ENCODE results near the gene ADGRG2. TPM values are rescaled to one million over a fixed set of nuclear protein-coding genes. Genes with fewer than 3 reads are reported as not detected.

Gene ADGRG2
- total RNA-seq, 4 donors from 2014 or later = 1.8 to 4.3 (median 3.2) TPM

DNA sequence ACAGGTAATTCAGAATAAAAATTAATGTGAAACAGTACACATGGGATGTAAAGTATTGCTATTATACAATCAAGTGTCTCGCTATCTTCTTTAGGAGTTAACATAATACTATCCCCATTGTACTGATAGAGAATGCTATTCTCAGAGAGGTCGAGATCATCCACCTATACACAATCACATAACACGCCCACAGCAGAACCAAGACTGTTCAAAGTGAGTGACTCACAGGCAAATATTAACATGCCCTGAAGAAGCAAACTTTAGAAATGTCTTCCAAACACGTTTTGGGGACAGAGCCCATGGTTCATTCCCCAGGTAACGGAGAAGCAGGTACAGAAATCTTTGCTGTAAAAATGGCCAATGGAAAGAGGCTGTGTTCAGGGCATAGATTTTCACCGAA, 88.2 kb downstream of the ADGRG2 start:
- Histone ChIP-seq H3K27me3 (no peaks in the 10 kb centered on the region), H3K9me3 (no peaks in the 10 kb centered on the region), H3K4me3 (replicated peaks in 1 of 3) (no peak overlapping the region), H3K27ac (no peak overlapping the region), H3K4me1 (no peaks in the 10 kb centered on the region), H3K36me3 (no peaks in the 10 kb centered on the region)
- intact Hi-C loops (cut with DNase I) = no loop called here
- TF ChIP-seq CTCF (IDR thresholded peaks at IDR 0.05) (no peak), POLR2A (IDR thresholded peaks at IDR 0.05) (no peak)
- no peak for DNase-seq
- WGBS, 2 donors = 96 to 97% methylated on average over 6 of the region's 6 CpGs

DNA sequence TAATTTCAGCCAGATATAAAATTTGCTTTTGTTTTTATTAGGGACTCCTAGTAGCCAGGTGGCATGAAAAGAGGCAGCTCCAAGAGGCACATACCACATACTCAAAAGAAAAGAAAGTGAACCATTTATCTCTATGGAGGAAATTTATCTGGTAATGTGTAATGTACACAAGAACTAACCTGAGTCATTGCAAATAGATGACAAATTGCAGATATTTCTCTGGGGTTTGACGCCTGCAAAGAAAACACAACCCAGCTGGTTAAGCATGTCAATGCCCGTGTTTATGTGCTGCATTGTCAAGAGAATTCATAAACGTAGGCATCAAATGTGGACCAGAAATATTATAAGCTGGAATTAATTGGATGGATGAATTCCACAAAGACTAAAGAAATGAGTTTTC, 91.5 kb downstream of the ADGRG2 start:
- WGBS, 2 donors = 94 to 95% methylated on average over 3 of the region's 3 CpGs
- intact Hi-C loops (cut with DNase I) = no loop called here
- TF ChIP-seq CTCF (IDR thresholded peaks at IDR 0.05) (no peak), POLR2A (IDR thresholded peaks at IDR 0.05) (no peak)
- Histone ChIP-seq H3K27me3 (no peaks in the 10 kb centered on the region), H3K4me1 (no peaks in the 10 kb centered on the region), H3K27ac (no peak overlapping the region), H3K36me3 (no peaks in the 10 kb centered on the region), H3K9me3 (no peaks in the 10 kb centered on the region), H3K4me3 (replicated peaks in 1 of 3) (no peak overlapping the region)
- DNase-seq = no peak

DNA sequence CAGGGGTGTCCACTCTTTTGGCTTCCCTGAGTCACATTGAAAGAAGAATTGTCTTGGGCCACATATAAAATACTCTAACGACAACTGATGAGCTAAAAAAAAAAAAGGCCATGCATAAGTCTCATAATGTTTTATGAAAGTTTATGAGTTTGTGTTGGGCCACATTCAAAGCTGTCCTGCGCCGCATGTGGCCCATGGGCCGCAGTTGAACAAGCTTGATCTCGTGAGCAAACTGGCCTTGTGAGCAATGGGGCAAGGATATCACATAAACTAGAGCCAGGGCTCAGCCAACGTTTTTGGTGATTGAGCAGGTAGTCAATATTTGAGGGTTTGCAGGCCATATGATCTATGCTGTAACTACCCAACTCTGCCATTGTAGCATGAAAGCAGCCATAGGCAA, 93.7 kb downstream of the ADGRG2 start:
- WGBS, 2 donors = 97% methylated on average over 5 to 6 of the region's 6 CpGs
- no peak for TF ChIP-seq CTCF (IDR thresholded peaks at IDR 0.05)
- DNase-seq = no peak
- Histone ChIP-seq H3K27ac (no peak overlapping the region), H3K9me3 (no peaks in the 10 kb centered on the region), H3K4me1 (no peaks in the 10 kb centered on the region), H3K36me3 (no peaks in the 10 kb centered on the region), H3K4me3 (replicated peaks in 1 of 3) (no peak overlapping the region), H3K27me3 (no peaks in the 10 kb centered on the region)
- intact Hi-C loops (cut with DNase I) = no loop called here

DNA sequence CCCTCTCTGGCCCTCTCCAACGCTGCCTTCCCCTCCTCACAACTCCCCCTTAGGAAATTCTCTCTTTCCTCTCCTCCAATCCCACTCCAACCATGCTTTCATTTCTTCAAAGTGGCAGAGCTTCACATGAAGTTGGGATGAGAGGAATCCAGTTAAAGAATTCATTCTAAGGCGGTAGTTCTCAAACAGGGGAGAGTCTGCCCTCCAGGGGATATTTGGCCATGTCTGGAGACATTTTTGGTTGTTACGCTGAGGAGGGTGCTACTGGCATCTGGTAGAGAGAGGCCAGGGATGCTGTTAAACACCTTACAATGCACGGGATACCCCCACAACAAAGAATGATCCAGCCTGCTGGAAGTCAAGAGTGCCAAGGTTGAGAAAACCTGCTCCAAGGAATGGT, 97.9 kb downstream of the ADGRG2 start:
- H3K4me1 ChIP-seq = no peaks in the 10 kb centered on the region
- no peak overlapping the region for H3K27ac ChIP-seq
- no peak overlapping the region for H3K4me3 ChIP-seq (replicated peaks in 1 of 3)
- DNase-seq = no peak
- WGBS, 2 donors = 91 to 92% methylated on average over 4 of the region's 4 CpGs
- TF ChIP-seq POLR2A (IDR thresholded peaks at IDR 0.05) (no peak), CTCF (IDR thresholded peaks at IDR 0.05) (no peak)
- H3K36me3 ChIP-seq = no peaks in the 10 kb centered on the region
- no peaks in the 10 kb centered on the region for H3K9me3 ChIP-seq
- intact Hi-C loops (cut with DNase I) = no loop called here
- H3K27me3 ChIP-seq = no peaks in the 10 kb centered on the region

GRCh38 chrX:19019996-19020395, 102.3 kb downstream of the ADGRG2 start:
- Histone ChIP-seq H3K27me3 (no peaks in the 10 kb centered on the region), H3K9me3 (no peaks in the 10 kb centered on the region), H3K4me1 (no peaks in the 10 kb centered on the region), H3K4me3 (replicated peaks in 1 of 3) (no peak overlapping the region), H3K27ac (no peak overlapping the region), H3K36me3 (no peaks in the 10 kb centered on the region)
- TF ChIP-seq POLR2A (IDR thresholded peaks at IDR 0.05) (no peak), CTCF (IDR thresholded peaks at IDR 0.05) (no peak)
- no peak for DNase-seq
- intact Hi-C loops (cut with DNase I) = no loop called here
- 94 to 96% methylated on average over 2 of the region's 2 CpGs for WGBS, 2 donors

All from thyroid gland (tissue), 4 donors.